HCT116 (cell line): Measurements from ENCODE around the gene TRAF5.

Experiments used
- CEBPB ChIP-seq: IDR thresholded peaks from 2 replicates; pipeline ENCODE4 v1.6.1; 2012; ENCODE audit warnings: low read depth
- CTCF ChIP-seq, 3 experiments: fragments of 200-600 bp in 1 of 3; sonication (generic) in 1 of 3; IDR thresholded peaks in 2 of 3; conservative IDR thresholded peaks in 1 of 3; 2 replicates each; pipeline ENCODE4 v1.5.1; 2012 to 2017; ENCODE audit warnings: low read depth in 2 of 3, low read length in 2 of 3, antibody characterized with exemption in 1 of 3, borderline replicate concordance in 1 of 3, control low read depth in 1 of 3, mild to moderate bottlenecking in 1 of 3, mixed read lengths in 1 of 3, mixed run types in 1 of 3, moderate library complexity in 1 of 3; ENCODE audit not compliant: insufficient read depth in 1 of 3
- ELF1 ChIP-seq: IDR thresholded peaks from 2 replicates; pipeline ENCODE4 v1.6.1; 2012; ENCODE audit warnings: low read depth, borderline replicate concordance
- EZH2 ChIP-seq: fragments of 200-600 bp; sonication (generic); IDR thresholded peaks from 2 replicates; pipeline ENCODE4 v1.6.1; 2017; ENCODE audit warnings: antibody characterized with exemption, mixed run types
- JUND ChIP-seq: IDR thresholded peaks from 2 replicates; pipeline ENCODE4 v1.6.1; 2012
- POLR2A ChIP-seq: IDR thresholded peaks from 2 replicates; pipeline ENCODE4 v1.7.0; 2011; ENCODE audit warnings: borderline replicate concordance; ENCODE audit not compliant: insufficient read depth, insufficient read length; ENCODE audit errors: extremely low read depth
- TCF7L2 ChIP-seq: IDR thresholded peaks from 2 replicates; pipeline ENCODE4 v1.7.0; 2011; ENCODE audit warnings: borderline replicate concordance, inconsistent platforms; ENCODE audit not compliant: insufficient read depth, insufficient read length; ENCODE audit errors: extremely low read depth
- YY1 ChIP-seq: IDR thresholded peaks from 2 replicates; pipeline ENCODE4 v1.6.1; 2011; ENCODE audit warnings: low read length, low read depth, moderate library complexity, mild to moderate bottlenecking; ENCODE audit not compliant: insufficient replicate concordance; ENCODE audit errors: extremely low read depth
- ZFX ChIP-seq: fragments of 450-650 bp; IDR thresholded peaks from 2 replicates; pipeline ENCODE4 v1.6.1; 2017
- ZNF274 ChIP-seq: fragments of 200-500 bp; sonication (Bioruptor generic); IDR thresholded peaks from 2 replicates; pipeline ENCODE4 v1.6.1; 2014; ENCODE audit warnings: mild to moderate bottlenecking, low read depth, low read length, inconsistent platforms

- TF ChIP-seq CTCF (IDR thresholded peaks at IDR 0.05 in 2 of 3, conservative IDR thresholded peaks at IDR 0.05 in 1 of 3; ENCODE audit: borderline replicate concordance in 1 of 3, insufficient read depth in 1 of 3, low read depth in 2 of 3, low read length in 2 of 3) (no peak), POLR2A (no peak), CEBPB (no peak), JUND (no peak), ELF1 (no peak), YY1 (no peak), ZFX (no peak), EZH2 (no peak), TCF7L2 (no peak), ZNF274 (no peak)
Measured at GRCh38 chr1:211375949-211376348, 49.3 kb downstream of the TRAF5 start.
